Lung microvascular endothelial cell (primary cell): ENCODE measurements around the gene COL20A1. TPM values are rescaled to one million over a fixed set of nuclear protein-coding genes. Genes with fewer than 3 reads are reported as not detected.
"Not testable (repeated sequence)": the region's sequence is repeated elsewhere in the genome, so short reads cannot be mapped to it uniquely, and the experiment has no call there.

Experiments
- DNase-seq, 2 donors: peaks; one replicate each; pipeline versions ENCODE4 v3.0.0 to v3.0.0-alpha.2; 2010; ENCODE audit warnings: low read depth in 2 of 2
- total RNA-seq: library from RNA; depleted of rRNA; stranded (reverse); fragments of >200 nt; gene quantifications from 2 replicates; pipeline ENCODE4 v1.2.1, GENCODE V29; 2014

COL20A1 gene
- total RNA-seq, 1 donor from 2014 or later: 0.20 TPM

DNA sequence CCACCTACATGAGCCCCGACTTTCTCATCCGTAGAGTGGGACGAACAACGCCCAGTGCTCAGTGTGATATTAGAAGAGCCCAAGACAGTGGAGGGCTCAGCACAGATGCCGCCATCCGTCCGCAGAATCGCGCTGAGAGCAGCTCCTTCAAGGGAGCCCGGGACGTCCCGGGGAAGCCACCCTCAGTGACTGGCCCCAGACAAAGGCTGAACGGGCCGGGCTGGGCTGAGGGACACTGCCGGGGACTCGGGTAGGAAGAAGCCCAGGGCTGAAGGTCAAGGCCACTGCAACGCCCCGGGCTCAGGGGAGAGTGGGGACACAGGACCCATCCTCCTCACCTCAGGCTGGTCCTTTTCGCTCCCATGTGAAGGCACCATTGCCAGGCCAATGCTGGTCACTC is 81.0 kb downstream of the COL20A1 start:
- DNase-seq: no peak

DNA sequence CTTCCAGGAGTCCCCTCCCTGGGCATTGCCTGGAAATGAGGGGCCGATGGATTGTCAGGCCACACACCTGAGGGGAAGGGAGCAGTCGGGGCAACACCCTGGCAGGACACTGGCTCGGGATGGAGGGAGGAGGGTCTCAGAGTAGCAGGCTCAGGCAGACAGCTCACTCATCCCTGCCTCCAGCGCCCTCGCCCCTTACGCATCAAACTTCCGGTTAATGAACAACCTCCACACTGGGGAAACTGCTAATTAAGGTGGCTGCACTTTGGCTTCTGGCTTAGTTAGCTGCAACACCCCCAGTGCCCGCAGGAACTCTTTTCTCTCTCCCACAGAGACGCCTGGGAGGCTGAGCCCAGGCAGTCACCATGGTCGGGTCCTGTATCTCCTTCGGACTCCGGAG is 81.5 kb downstream of the COL20A1 start:
- no peak for DNase-seq

DNA sequence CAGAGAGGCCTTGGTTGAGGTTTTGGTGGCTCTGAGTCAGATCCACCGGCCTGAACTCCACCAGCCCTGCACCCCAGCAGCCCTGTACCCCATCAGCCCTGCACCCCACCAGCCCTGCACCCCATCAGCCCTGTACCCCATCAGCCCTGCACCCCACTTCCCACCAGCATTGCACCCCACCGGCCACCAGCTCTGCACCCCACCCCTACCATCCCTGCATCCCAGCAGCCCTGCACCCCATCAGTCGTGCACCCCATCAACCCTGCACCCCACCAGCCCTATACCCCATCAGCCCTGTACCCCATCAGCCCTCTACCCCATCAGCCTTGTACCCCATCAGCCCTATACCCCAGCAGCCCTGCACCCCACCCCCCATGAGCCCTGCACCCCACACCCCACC is 82.5 kb downstream of the COL20A1 start:
- no peak for DNase-seq

DNA sequence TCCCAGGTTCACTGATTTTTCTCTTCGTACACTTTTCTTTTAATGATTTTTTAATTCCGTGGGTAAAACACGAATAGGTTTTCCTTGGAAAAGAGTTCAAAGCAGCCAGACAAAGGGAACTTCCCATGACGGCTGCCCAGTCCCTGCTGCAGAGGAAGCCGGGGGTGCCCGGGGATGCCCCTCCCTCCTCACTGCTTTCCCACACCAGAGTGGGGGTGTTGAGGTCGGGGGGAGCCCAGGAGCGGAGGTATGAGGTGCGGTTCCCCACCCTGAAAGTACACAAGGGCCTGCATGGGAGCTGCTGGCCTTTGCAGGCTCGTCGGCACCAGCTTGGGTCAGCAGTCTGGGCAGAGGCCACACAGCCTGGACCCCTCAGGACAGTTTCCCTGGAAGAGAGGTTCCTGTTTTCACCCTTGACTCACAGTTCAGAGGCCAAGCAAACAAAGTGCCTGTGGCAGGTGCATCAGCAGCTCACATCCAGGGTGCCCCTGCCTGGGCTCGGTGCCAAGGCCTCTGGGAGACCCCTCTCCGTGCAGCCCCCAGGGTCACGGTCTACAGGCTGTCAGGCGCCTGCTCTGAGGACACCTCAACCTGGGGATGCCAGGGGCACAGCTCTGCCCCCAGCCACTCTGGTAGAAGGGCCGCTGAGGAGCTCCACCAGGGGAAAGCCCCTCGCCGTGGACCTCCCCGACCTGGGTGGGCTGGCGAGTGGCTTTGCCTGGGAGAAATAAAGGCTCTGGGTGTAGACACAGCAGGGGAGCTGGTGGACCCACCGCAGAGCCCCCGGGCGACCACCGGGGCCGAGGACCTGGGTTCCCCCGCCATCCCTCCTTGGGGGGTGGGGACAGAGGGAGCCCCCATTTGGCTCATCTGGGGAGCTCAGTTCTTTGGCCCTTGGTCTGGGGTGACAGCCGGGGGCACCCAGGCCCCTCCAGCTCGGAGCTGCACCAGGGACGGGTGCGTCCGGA is 83.6 kb downstream of the COL20A1 start:
- peak in 1 of 2 donors; percentile 16 for DNase-seq

DNA sequence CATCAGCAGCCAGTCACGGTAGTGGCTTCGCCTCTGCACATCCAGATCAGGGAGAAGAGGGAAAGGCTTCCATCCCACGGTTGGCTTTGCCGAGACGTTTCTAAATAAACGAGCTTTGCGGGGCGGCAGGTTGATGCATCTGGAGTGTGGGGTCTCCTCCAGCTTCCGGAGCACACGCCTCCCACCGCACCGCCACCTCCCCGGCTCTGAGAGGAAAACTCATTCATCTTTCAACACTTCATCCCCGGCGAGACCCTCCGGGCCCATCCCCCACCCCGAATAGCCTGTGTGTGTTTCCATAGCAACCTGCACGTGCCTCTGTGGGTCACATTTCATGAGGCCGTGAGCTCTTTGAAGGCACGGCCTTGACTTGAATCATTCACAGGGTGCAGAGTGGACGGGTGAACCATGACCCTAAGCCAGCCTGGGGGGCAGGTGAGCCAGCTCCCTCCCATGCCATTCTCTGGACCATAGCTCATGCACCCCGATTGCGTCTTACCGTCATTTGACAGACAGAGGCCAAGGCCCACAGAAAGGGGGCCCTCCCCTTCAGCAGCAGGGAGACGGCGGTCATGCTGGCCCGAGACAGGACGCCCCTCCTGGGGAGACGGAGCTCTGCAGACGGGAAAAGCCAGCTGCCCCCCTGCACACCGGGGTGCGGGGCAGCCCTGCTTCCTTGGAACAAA is 84.4 kb downstream of the COL20A1 start:
- DNase-seq: no peak

DNA sequence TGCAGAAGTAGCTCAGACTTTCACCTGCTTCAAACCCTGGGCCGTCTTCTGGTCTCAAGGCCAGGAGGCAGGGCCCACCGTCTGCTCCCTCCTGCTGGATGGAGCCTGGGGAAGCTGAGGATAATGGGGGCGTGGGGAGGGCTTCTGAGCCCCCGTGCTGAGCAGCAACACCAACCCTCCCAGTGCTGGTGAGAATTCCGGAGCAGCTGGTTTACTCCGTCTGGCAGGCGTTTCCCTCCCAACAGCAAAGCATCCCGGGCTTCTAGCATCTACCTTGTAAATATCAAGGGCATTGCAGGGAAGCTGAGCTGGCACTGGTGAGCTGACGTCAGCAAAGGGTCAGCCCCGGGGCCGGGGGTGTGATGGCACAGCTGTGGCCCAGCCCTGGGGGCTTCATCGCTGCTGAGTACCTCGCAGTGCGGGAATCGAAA is 85.0 kb downstream of the COL20A1 start:
- DNase-seq: no peak

DNA sequence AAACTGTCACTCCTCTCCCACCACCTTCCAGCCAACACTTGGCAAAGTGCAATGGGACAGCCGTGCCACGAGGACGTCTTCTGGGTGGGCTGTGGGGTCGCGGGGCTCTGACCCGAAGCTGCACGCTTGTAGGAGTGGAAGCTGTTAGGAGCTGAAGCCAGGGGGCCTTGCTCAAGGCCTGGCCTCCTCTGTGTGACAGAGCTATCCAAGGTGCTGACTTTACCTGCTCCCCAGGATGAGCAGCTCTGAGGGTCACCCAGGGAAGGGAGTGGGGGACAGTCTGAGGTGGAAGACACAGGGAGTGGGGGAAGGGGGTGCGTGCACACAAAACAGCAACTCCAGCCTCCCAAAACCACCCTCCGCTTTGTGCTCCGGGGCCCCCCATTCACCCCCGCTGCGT is 85.6 kb downstream of the COL20A1 start:
- peak in 1 of 2 donors; percentile 7 for DNase-seq

DNA sequence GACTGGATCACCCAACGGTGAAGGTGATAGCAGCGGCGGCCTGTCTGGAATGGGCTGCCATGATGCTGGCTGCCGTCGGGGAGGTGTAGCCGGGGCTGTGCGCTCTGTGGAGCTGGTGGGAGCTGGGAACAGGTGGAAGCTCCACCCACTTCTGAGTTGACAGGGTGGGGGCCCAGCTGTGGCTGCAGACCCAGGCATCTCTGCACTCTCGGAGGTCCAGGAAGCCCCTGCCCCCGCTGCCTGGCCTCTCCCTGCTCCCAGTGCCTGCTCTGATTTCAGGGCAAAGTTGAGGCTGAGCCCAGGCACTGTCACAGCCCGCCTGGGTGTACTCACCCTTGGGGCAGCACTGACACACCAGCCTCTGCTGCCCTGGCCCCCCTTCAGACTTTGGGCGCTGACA is 86.3 kb downstream of the COL20A1 start:
- DNase-seq: no peak

DNA sequence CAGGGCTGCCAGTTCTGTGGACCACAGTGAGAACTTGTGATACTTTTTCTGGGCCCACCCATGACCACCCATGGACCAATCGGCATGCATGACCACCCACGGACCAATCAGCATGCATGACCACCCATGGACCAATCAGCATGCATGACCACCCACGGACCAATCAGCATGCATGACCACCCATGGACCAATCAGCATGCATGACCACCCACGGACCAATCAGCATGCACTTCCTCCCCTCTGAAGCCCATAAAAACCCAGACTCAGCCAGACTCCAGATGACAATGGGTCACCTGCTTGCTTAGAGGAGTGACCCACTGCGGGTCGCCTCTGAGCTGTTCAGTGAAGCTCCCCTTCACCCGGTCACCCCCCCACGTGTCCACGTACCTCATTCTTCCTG is 86.9 kb downstream of the COL20A1 start:
- DNase-seq: not testable (repeated sequence)

DNA sequence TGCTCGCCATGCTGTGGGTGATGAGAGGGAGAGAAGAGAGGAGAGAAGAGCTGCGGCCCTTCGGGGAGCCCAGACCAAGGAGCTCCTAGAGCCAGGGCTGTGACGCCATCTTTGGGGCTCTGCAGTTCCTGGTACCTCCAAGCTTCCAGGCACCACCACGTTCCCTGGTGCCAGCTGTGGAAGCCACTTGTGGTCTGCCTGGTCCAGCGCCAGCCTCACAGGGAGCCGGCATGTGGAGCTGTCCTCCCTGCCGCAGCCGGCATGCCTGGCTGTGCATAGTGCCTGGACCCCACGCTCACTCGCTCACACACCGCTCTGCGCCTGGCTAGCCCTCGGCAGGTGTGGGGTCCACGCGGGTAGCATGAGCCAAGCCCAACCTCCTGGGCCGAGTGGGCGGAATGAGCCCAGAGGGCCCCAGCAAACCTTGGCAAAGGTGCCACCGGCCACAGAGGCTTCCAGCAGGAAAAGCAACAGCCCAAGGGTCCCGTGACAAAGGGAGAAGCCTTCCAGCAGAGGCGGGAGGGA is 87.4 kb downstream of the COL20A1 start:
- DNase-seq: no peak

DNA sequence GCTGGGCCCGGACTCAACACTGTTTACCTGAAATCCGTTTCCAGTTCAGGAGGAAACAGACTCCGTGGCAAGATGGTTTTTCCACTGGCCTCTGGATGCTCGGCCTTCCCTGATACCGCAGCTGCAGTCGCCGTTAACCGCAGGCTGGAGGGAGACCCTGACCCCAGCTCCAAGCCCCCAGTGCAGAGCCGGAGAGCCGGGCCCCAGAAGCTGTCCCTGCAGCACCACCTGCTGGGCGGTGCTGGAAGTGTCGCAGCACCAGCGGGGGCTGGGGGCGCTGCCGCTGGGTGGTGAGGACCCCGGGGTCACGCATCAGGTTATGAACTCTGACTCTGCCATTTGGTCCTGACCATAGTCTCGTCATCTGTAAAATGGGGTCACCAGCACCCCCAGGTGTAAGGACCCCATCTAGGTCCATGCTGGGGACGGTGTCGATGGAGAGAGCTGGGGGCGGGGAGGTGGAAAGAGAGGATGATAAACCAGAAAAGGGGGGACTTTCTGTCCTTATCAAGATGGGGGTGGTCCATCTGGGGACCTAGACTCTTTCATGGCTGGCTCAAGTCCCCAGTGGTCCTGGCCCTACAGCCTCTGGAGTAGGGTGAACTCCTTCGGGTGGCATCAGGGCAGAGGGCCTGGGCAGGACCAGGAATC is 88.9 kb downstream of the COL20A1 start:
- DNase-seq: peak in 1 of 2 donors; percentile 20

DNA sequence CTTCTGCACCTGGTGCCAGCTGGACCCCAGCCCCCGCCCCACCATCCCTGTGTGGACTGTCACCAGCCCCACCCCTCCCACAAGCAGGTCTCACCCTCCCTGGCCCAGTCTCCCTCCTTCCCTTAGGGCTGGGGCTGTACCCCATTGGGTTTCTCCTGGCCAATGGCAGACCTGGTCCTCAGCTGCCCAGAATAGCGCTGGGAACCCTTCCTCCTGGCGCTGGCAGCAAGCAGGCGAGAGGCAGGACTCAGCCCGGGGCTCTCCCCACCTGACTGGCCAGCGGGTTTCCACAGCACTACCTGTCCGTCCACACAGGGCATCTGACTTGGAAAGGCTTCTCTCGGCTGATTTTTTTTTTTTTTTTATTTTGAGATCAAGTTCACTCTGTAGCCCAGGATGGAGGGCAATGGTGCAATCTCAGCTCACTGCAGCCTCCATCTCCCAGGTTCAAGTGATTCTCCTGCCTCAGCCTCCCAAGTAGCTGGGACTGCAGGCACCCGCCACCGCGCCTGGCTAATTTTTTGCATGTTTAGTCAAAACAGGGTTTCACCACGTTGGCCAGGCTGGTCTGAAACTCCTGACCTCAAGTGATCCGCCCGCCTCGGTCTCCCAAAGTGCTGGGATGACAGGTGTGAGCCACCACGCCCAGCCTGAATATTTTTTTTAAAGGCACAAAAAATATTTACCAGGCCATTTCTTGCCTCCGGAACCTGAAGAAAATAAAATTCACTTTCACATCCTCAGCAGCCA is 89.7 kb downstream of the COL20A1 start:
- DNase-seq: no peak

DNA sequence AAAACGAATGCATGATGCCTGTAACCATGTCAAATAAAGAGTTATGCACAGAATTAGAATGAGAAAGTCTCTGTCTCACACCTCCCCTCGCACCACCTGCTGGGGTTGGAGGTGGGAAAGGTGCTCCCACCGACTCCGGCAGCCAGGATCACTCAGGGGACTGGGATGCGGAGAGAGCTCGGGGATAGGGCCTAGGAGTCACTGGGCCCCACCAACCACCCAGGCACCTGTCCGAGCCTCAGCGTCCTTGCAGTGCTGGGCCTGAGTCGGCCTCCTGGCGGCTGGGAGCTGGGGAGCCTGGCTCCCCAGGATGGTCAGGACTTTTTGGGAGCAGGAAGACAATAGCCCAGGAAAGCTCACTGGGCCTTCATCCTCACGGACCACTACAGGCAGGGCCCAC is 90.6 kb downstream of the COL20A1 start:
- DNase-seq: no peak

DNA sequence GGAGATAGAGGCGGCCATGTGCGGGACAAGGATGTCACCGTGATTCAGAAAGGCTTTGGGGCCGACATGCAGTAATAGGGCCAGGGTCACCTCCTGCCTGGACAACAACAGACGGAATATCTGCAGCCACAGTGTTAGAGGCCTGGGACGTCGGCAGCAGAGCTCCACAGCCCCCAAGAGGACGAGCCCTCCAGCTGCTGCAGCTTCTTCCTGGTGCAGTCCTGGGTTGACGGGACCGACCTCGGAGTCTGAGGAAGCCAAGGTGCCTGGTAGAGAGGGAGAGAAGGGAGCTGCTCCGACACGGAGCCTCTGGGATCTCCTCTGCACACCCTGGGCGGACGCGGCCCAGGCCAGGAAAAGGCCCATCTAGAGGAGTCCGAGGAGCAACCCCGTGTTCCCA is 91.3 kb downstream of the COL20A1 start:
- no peak for DNase-seq

Other genes with a start within 250 kb of the COL20A1 start
- gene YTHDF1, start 77.1 kb upstream of the COL20A1 start, total RNA-seq: 12.4 and 16.1 TPM in 2 replicates
- not detected in 2 replicates for gene BIRC7, start 57.3 kb upstream of the COL20A1 start, total RNA-seq
- gene NKAIN4, start 38.7 kb upstream of the COL20A1 start, total RNA-seq: not detected in 2 replicates
- 29.2 and 43.1 TPM in 2 replicates for gene ARFGAP1, start 20.4 kb upstream of the COL20A1 start, total RNA-seq
- gene CHRNA4, start 68.2 kb downstream of the COL20A1 start, total RNA-seq: 0.20 TPM in 1 of 2 replicates, not detected in the other
- gene KCNQ2, start 179.5 kb downstream of the COL20A1 start, total RNA-seq: not detected in 2 replicates
- 5.2 and 14.8 TPM in 2 replicates for gene EEF1A2, start 205.9 kb downstream of the COL20A1 start, total RNA-seq
- 16.3 and 21.2 TPM in 2 replicates for gene PPDPF, start 227.6 kb downstream of the COL20A1 start, total RNA-seq
- gene PTK6, start 244.2 kb downstream of the COL20A1 start, total RNA-seq: under 0.01 TPM in 1 of 2 replicates, not detected in the other